Activated CD4-positive, CD25-positive, alpha-beta regulatory T cell treated with anti-CD3 and anti-CD28 coated beads, Interleukin-2, amount 50 U/mL, for 24 hours (primary cell): ENCODE measurements around the gene CREB3.

ENCODE experiments used
- ATAC-seq, 2 donors: fragments of 150-1000 bp; cut with Tn5 transposase; one replicate each; pipeline ENCODE4 v1.10.0; 2021; ENCODE audit warnings: mild to moderate bottlenecking in 1 of 2, moderate library complexity in 1 of 2

The CREB3 gene, protein sequence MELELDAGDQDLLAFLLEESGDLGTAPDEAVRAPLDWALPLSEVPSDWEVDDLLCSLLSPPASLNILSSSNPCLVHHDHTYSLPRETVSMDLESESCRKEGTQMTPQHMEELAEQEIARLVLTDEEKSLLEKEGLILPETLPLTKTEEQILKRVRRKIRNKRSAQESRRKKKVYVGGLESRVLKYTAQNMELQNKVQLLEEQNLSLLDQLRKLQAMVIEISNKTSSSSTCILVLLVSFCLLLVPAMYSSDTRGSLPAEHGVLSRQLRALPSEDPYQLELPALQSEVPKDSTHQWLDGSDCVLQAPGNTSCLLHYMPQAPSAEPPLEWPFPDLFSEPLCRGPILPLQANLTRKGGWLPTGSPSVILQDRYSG

DNA sequence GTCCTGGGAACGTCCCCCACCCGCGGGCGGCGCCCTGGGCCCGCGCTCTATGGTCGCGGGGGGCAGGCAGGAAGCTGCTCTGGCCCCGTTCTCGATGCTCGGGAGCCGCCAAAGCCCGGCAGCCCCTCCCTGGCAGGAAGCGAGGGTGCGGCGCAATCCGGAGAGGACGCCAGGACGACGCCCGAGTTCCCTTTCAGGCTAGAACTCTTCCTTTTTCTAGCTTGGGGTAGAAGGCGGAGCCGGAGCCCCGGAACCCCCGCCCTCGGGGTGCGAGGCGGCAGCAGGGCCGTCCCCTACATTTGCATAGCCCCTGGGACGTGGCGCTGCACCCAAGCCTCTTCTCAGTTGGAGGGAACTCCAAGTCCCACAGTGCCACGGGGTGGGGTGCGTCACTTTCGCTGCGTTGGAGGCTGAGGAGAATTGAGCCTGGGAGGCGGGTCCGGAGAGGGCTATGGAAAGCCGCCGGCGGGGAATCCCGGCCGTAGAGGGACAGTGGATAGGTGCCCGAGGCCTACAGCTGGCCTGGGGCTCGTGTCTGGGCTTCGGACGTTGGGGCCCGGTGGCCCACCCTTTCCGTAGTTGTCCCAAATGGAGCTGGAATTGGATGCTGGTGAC is at the start of gene CREB3, which contains the start of gene TLN1:
Gene CREB3, plus strand, starts transcription at position 482 of the 615 bp plus-strand sequence. Its CDS starts 107 bp downstream, at position 589.
Gene TLN1, minus strand, starts transcription at position 11 of the 615 bp plus-strand sequence. CDS start 6,501 bp downstream, outside the sequence.
- ATAC-seq: peak; percentile 91 to 92

DNA sequence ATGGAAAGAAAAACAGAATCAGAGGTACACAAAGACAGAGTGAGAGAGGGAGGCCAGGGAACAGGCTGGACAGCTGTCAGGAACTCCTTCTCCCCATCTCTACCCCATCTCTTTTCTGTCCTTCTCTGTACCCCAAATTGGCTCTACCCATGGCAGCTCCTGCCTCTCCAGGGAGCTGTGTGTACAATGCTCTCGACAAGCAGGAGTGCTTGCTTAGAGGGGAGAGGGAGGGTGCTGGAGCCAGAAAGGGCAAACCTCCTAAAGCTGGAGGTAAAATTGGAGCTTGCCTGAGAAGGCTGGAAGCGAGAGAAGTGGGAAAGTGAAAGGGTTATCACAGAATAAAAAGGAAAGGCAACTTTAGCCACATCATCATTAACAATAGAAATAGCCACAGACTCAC is 49.1 kb upstream of the CREB3 start:
- no peak for ATAC-seq

DNA sequence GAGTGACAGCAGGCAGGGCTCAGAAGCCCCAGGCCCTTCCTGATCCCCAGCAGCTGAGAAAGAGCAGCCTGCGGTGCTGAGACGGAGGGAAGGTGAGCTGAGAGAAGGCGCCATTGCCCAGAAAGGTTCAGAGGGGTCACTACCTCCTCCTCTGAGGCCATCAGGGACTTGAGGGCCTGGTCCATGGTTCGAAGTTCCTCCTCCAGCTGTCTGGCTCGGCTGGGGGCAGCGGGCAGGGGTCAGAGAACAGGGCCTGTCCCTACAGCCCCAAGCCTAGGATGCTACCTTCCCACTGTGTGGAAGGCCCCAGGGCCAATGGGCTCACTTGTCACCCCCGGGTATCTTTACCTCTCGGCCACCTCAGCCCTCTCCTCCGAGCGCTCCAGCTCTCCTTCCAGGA is 47.5 kb upstream of the CREB3 start:
- ATAC-seq: no peak

- ATAC-seq: no peak
Observed at GRCh38 chr9:35685506-35685905, 47.0 kb upstream of the CREB3 start.

- ATAC-seq: no peak
Observed at GRCh38 chr9:35686222-35687203, 46.0 kb upstream of the CREB3 start.

DNA sequence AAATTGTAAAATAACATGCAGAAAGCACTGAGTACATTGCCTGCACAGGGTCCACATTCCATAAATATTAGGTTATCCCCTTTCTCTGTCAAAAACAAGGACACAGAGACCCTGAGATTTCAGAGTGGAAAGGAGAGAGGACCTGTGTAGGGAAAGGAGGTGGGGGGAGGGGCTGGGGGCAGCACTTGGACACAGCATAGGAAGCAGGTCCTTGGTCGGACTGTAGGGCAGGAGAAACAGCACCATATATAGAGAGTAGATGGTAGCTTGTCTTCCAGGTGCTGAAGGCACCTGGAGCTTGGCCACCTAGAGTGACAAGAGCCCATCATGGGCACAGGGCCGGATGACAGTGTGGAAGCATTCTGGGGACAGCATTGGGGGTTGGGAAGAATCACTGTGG is 45.2 kb upstream of the CREB3 start:
- no peak for ATAC-seq

- ATAC-seq: no peak
Observed at GRCh38 chr9:35687972-35688557, 44.4 kb upstream of the CREB3 start.

- peak; percentile 80 to 84 for ATAC-seq
Observed at GRCh38 chr9:35688558-35689541, 43.6 kb upstream of the CREB3 start.

GRCh38 chr9:35689542-35690293 is 42.7 kb upstream of the CREB3 start, which contains the start of gene TPM2:
Gene TPM2, minus strand, starts transcription at chr9:35689925. Its CDS starts 108 bp downstream, at chr9:35689817.
- ATAC-seq: no peak

- no peak for ATAC-seq
Observed at GRCh38 chr9:35690294-35690613, 42.2 kb upstream of the CREB3 start.

GRCh38 chr9:35690614-35691333 is 41.7 kb upstream of the CREB3 start:
- peak; percentile 12 to 25 for ATAC-seq

DNA sequence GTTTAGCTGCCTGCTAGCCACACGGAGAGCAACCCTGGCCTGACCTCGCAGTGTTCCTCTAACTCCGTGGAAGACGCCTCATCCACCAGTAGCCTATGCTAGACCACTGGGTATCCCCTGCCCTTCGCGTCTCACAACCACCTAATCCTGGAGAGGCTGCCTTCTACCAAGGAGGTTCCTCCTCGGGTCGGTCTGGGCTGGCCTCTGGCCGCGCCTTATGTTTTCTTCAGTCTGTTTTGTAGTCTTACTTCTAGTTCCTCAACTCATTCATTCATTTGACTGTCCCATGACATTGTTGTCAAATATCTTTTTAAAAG is 41.2 kb upstream of the CREB3 start:
- no peak for ATAC-seq

- no peak for ATAC-seq
Observed at GRCh38 chr9:35691757-35692301, 40.6 kb upstream of the CREB3 start.

DNA sequence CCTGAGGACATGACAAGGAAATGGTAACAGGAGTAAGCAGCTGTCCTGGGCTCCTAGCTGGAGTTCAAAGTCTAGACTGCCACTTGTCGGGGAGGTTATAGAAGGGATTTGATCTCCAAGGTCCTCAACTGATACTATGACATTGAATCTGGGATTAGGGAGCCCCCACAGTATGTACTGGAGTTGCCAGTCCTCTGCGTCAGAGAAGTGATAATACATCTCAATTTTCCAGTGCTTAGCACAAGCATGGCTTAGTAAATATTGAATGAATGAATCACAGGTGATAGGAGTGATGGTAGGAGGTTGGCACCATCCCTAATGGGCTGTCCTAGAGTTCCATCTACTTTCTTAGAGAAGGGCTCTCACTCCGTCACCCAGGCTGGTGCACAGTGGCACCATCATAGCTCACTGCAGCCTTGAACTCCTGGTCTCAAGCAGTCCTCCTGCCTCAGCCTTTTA is 36.5 kb upstream of the CREB3 start:
- no peak for ATAC-seq

GRCh38 chr9:35696520-35697215 is 35.8 kb upstream of the CREB3 start:
- peak; percentile 84 to 86 for ATAC-seq

DNA sequence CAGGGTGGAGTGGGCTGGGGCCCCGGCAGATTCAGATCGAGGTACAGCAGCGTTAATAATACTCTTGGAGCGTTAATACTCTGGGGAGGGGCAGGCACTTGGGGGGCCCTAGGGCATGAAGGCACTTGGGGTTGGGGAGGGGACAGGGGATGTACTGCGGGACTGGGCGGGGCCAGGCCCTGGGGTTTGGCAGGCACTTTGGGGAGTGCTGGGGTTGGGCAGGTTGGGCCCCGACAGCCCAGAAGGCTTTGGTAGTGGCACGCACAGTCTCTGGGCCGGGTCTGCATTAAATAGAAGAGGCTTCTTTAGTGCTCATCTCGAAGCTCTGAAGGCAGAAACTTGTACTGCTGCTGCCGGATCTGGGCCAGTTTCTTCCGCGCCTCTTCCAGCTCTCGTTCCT is 35.0 kb upstream of the CREB3 start:
- no peak for ATAC-seq

- no peak for ATAC-seq
Observed at GRCh38 chr9:35698231-35698630, 34.2 kb upstream of the CREB3 start.

DNA sequence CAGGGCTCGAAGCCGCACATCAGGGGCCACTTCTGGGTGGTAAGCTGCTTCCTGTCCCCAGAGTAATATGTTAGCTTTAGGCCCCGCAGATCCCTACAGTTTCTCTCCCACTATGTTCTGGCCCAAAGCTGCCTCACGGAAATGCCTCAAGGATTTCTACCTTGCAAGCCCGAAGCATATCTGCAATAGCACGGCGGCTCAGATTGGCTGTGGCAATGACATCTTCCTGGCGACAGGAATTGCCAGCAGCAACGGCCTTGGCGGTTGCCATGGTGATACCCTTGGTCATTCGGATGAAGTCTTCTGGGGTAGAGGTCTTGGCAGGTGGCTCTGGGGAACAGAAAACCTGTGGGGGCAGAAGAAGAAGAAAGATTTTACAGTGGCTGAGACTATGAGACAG is 32.4 kb upstream of the CREB3 start:
- no peak for ATAC-seq

GRCh38 chr9:35700942-35701341 is 31.5 kb upstream of the CREB3 start:
- no peak for ATAC-seq
